Ovary (tissue), 3 donors: ENCODE data around the gene CCL5.

Experiments
- CTCF ChIP-seq, 3 donors: fragments of 450-650 bp in 2 of 3; fragments of 200-600 bp in 1 of 3; IDR thresholded peaks; one replicate each; pipeline versions ENCODE4 v1.5.1 to v1.8.0; 2016 to 2022; ENCODE audit warnings: antibody characterized with exemption in 3 of 3, mild to moderate bottlenecking in 1 of 3
- EP300 ChIP-seq: sonication (generic); formaldehyde crosslinking; IDR thresholded peaks from one replicate; pipeline ENCODE4 v1.6.1; 2017; ENCODE audit warnings: antibody characterized with exemption
- donor health status: DM: no; HTN: no; CAD: no.

- TF ChIP-seq CTCF (IDR thresholded peaks at IDR 0.05) = no peak
- no peak for TF ChIP-seq EP300
Observed at GRCh38 chr17:35841505-35841904, 38.7 kb downstream of the CCL5 start.
